GM19438 (cell line): ENCODE measurements around the gene N4BP2L2.
A peak's percentile ranks its signal among the peaks of the same experiment; 100 is the strongest.

Experiments used
- ATAC-seq: cut with Tn5 transposase; IDR thresholded peaks from one replicate; pipeline ENCODE4 v1.9.1; 2021; ENCODE audit warnings: low read depth; ENCODE audit not compliant: unreplicated experiment

The N4BP2L2 gene

DNA sequence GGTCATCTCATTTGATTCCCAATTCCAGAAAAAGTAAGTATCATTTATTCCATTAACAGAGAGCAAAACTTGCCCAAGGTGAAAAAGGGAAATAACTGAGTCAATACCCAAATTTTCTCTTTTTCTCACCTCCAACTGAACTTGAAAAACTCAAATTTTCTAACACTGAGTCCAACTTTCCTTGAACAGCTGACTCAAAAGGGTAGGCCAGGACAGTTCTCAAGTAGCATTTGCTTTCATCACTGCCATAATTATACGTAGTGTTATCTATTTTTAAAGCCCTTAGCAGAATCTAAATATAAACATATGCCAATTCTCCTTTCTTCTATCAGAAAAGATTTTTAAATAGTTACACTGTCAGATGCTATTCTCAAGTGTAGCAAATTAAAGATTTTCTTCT, 3.5 kb downstream of the N4BP2L2 start:
- no peak for ATAC-seq

DNA sequence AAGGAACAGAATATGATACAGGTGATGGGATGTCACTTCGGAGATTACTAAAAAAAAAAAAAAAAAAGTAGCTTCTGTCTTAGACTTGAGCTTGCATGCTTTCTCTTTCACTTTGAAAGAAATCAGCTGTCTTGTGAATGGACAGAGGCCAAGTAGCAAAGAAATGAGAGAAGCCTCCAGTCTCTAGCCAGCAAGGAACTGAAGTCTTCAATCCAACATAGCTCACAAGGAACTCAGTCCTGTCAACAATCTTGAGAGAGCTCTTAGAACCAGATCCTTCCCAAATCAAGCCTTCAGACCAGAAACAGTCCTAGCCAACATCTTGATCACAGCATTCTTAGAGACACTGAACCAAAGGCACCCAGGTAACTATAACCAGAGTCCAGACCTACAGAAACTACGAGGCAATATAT, 7.7 kb downstream of the N4BP2L2 start:
- peak; percentile 58 for ATAC-seq

DNA sequence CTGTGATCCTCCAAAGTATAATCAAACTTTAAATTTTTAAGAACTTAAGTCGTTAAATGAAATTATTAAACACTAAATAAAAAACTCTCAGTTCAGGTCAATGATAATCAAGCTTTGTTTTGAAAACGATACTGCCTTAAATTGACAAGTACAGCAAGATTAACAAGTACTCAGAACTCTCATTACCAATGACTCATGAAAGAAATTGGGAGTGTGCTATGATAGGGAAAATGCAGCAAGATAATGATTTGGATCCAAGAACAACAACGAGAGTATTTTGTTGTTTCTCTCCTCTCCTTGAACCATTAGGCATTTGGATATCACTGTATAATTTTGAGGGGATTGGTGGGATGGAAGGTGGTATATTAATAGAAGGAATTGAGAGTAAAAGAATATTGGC, 10.2 kb downstream of the N4BP2L2 start:
- ATAC-seq: no peak

DNA sequence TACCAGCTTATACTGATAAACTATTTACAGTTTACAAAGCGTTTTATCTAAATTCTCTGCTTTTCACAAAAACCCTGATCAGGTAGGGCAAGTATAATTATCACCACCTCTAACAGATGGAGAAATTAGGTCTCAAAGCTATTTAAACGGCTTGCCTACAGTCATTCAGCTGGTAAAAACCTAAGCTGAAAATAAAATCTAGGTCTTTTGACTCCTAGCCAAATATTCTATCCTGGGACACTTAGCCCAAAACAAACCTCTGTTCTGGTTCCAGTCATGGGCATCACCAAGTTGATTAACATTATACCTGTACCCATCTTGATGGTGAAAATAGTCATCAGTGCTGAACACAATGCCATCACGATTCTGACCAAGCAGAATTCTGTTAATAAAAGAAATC, 11.4 kb downstream of the N4BP2L2 start:
- ATAC-seq: no peak

DNA sequence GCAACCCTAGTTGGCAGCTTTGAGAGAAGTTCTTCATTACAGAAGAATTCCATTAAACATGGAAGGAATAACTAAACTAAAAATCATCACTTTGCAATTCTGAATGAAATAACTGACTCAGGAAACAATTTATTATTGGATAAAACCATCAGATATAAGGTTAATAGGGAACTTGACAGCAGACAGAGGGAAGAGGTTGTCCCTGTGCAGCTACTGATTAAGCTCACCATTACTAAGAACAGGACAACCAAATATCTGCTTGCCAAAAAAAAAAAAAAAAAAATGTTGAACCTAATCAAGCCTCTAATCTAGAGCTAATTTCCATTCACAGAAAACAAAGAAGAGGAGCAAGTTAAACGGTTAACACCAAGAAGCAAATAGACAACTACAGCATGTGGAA, 12.8 kb downstream of the N4BP2L2 start:
- no peak for ATAC-seq

DNA sequence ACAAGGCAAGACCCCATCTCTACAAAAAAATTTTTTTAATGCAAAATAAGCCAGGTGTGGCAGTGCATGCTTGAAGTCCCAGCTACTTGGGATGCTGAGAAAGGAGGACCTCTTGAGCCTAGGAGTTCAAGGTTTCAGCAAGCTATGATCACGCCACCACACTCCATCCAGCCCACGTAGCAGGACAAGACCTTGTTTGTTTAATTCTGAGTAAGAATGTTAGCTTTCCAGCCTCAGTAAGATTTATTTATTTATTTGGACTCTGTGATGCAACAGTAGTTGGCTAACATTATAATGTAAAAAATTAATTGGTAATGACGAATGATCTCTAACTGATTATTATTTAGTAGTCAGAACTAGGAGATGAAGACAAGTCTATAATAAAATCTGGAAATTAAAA, 23.3 kb downstream of the N4BP2L2 start:
- ATAC-seq: no peak

DNA sequence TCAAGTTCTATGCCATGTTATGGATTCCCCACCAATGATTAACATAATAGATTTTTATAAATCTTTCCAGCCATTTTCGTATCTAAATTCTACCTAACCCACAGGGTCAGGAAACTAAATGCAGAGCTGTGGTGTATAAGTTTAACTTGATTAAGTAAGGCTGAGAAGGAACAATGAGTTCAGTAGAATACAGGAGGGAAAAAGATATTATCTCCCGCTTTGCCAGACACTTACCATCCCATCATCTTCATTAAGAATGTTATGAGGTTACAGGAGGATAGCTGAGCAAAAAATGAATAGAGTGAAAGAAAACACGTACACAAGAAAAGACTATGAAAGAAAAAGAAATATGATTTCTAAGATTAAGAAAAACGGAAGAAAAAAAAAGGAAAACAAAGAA, 27.1 kb downstream of the N4BP2L2 start:
- ATAC-seq: no peak

DNA sequence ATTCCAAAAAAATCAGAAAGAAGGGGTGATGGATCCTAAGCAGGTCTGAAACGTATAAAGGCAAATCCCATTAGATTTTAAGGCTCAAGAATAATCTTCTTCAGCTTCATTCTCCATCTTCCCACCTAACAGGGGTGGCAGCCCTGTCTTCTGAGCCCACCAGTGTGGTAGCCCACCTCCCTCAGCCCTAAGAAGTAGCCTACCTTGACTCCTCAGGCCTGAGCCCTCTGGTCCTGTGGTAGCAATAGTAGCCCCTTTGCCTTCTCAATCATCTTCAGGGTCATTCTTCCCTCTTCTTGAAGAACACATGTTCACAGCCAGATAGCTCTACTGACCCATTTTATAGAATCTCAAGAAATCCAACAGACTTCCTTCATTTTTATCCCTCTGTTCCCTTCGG, 33.7 kb downstream of the N4BP2L2 start:
- ATAC-seq: no peak

DNA sequence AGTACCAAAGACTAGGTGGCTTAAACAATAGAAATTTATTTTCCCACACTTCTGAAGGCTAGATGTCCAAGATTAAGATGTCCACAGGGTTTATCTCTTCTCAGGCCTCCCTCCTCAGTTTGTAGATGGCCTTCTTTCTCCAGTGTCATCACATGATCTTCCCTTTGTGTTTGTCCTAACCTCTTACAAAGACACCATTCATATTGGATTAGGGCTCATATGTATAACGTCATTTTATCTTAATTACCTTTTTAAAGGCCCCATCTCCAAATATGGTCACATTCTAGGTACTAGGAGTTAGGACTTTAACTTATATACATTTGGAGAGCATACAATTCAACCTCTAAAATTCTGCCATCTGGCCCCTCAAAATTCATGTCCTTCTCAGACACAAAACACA, 34.3 kb downstream of the N4BP2L2 start:
- ATAC-seq: no peak

DNA sequence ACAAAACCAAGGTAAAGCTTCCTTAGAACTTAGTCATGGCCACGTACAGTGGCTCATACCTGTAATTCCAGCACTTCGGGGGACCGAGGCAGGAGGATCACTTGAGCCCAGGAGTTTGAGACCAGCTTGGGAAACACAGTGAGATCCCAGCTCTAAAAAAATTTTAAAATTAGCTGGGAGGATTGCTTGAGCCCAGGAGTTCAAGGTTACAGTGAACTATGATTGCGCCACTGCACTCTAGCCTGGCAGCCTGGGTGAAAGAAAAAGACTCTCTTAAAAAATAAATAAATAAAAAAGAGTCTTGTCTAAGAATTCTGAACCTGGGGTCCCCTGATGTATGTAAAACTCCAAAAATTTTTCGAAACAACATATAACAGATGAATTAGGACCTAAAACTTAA, 34.9 kb downstream of the N4BP2L2 start:
- ATAC-seq: no peak

DNA sequence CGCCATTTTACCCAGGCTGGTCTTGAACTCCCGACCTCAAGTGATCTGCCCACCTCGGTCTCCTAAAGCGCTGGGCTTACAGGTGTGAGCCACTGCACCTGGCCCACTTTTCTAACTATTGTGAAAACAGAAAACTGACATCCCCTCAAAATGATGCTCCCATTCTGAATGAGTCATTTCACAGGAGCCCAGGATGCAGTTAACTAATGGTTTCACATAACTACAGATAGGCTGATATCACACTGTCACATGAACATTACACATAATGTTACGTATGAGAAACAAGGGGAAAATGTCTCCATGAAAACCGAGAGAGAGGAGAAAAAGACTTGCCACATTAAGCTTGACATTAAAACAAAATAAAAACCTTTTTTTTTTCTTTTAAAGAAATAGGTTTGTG, 37.5 kb downstream of the N4BP2L2 start:
- no peak for ATAC-seq

DNA sequence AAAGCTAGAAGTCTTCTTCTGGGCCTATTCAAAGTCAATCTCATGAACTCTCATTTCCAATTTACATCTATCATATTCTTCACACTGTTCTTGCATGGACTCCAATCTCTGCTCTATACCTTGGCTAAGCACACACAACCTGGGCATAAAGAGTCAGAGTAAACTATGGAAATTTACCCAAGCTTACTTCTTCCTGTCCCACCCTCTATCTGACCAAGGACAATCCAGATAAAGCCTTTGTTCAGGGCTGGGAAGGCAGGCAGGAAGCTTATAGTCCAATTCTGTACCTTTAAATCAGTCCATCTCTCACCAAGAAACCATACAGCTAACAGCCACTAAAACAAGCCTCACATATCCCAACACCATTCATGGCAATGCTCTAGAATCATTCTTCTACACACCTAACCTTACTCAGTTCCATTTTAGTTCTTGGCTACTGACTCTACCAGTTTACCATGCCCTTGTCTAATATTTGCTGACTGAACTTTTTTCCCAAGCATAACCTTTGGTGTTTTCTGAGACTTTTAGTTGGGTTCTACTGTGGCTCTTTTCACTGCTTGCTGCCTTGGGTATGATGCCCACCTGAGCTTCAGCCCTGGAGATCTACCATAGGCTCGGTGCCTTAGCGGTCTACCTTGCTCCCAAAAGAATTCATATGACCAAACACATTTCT, 38.9 kb downstream of the N4BP2L2 start:
- no peak for ATAC-seq

DNA sequence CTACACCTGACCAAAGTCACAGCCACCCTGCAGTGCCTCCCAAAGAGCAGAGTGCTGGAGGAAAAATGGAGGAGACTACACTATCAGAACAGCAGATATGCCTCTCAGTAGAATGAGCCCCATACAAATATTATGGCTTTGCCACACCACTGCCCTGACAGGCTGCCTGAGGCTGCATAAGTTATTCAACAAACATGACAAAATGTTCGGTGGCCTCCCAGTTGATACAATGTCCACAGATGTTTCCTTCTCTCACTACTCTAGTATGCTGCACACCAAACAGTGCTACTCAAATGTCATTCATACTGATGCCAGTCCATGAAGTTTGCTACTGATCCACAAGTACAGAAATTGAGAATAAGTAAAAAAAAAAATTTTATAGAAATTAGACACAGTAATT, 41.0 kb downstream of the N4BP2L2 start:
- no peak for ATAC-seq

DNA sequence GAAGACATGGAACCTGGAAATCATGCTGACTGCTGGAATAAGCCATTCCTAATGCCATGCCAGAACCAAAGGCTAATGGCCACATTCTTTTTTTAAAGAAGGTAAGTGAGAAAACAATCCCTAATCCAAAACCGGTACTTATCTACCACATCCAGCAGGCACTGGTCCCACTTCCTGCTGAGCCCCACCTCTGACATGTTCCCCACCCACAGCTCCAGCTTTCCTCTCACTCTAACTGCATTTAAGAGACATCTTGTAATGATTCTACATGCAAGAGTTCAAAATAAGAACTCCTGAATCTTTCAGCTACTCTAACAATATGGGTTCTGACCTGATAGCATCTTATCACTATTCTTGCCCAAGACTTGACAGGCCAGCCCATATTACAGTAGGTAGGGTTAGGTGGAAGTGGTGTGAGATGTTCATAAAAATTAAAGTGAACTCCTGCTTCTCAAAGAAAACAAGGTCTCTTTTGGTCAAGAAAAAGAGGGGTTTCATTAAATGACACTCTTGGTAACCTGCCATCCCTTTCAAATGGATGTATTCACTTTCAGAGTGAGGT, 41.9 kb downstream of the N4BP2L2 start:
- ATAC-seq: no peak

DNA sequence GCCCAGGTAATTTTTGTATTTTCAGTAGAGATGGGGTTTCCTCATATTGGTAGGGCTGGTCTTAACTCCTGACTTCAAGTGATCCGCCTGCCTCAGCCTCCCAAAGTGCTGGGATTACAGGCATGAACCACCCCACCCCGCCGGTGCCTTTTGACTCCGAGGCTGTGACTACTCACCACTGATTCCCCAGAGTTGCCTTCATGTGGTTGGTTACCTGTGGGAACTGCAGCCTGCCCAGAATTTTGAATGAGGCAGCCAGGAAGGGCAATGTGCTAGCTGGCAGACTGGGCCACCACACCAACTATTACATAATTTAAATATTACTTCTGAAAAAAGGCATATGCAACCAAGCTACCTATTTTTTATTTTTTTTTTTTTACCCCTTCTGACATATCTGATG, 42.8 kb downstream of the N4BP2L2 start:
- ATAC-seq: no peak

DNA sequence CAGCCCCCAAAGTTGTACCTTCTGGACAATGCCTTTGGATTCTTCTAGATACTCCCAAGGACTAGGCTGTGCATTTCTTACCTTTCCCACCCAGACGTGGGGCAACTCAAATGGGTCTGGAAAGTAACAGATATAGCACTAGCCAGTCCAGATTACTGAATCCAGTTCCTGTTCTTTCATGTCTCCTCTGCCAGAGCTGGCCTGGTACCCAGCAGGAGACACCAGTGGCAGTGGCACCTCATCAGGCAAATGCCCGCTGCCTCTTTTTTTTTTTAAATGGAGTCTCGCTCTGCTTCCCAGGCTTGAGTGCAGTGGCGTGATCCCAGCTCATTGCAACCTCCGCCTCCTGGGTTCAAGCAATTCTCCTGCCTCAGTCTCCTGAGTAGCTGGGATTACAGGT, 43.2 kb downstream of the N4BP2L2 start:
- ATAC-seq: no peak

DNA sequence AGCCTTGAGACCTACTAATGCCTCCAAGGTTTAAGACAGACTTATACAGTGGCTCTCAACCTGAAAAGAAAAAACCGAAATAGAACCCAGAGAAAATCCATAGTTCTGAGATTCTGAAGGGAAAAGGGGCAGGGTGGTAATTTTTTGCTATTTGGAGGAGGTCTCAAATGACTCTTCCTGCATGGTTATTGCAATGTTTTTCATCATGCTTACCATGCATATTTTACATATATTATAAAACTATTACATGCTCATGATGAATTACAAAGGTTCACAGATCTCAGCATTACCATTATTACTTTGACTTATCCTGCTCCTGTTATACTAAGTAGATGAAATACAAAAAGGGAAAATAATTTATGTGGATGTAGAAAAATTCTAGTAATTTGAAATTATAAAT, 47.6 kb downstream of the N4BP2L2 start:
- no peak for ATAC-seq

DNA sequence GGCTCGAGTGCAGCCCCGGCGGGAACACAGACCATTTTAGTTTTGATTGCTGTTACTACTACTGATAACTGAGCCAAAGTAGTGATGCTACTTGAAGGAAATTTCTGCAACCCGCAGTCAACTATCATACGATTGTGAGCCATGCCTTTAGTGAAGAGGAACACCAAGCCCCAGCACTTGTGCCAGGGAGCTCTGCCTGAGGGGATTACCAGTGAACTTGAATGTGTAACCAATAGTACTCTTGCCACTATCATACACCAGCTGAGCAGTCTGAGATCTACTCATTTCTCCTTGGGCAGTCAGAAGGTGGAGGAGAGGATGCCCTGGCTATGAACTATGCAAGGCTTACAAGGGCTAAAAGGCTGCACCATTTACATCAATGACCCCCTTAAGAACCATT, 61.7 kb downstream of the N4BP2L2 start:
- ATAC-seq: no peak

DNA sequence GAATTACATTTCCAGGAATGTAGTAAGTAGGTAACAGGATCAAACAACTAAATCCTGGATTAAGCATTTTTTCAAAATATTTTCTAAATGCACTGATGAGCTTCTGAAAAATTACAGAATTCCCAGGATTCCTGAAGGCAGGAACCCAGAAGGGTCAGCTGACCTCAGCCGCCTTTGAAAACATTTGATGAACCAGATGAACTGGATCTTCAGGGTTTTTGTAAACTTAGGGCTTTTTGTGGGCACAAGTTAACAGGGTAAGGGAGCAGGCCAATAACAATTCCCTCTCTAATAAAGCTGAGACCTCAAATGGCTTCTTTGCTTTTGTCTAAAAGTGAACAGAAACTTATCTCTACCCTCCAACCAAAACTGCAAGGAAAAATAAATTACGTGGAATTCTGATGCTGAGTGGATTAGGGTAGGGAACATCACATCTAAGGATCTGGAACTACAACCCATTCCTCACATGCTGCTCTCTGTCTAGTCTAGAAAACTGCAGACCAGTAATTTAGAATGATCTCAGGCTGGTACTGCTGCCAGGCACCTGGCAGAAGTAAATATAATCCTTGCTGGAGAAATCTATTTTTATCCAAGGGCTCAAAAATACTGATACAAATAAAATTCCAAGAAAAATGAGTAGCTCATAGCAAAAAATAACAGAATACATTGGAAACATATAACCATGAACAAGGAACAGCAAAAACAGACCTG, 62.4 kb downstream of the N4BP2L2 start:
- ATAC-seq: no peak

DNA sequence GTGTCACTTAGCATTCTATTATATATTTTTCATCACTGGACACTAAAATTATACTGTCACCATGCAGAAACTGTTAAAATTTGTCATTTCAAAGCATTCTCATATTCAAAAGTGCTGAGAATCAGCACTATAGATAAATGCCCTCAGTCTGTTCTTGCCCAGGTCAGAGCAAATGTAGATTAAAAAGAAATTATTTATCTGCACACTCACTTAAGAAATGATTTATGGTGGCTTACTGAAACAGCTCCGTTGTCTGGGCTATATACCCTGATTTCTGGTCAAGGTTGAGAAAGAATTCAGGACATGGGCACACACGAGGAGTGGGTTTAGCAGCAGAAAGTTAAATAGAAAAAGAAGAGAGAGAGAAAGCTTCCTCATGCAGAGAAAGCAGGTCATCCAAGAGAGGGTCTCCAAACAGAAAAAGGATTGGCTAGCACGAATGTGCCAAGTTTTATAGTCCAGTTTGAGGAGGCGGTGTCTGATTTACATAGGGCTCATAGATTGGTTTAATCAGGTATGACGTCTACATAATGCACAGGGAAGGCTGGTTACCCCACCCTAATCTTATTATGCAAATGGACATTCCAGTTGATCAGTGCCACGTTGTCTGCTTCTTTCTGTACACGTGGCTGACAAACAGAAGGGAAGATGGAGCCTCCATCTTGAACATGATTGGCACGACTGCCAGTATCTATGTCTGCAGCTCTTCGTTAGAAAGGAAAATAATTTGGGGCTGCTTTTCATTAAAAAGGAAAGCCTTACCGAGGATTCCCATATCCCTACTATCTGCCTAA, 63.4 kb downstream of the N4BP2L2 start:
- no peak for ATAC-seq

DNA sequence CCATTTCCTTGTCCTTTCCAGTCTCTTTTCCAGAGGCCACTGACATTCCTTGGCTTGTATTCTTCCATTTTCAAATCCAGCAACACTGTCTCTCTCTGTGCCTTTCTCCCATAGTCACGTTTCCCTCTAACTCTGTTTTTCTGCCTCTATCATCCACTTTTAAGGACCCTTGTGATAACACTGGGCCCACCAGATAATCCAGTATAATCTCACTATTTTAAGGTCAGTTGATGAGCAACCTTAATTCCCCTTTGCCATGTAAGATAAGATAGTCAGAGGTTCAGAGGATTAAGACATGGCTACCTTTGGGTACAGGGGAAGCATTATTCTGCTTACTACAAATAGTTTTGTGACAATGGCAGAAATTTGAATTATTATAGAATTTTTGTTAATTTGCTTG, 64.9 kb downstream of the N4BP2L2 start:
- ATAC-seq: no peak
